Measurements from ENCODE around the gene EGFR. TPM values are rescaled to one million over a fixed set of nuclear protein-coding genes. Genes with fewer than 3 reads are reported as not detected.

The EGFR gene
- polyA plus RNA-seq, 1 donor from 2014 or later, result 0.22 TPM

DNA sequence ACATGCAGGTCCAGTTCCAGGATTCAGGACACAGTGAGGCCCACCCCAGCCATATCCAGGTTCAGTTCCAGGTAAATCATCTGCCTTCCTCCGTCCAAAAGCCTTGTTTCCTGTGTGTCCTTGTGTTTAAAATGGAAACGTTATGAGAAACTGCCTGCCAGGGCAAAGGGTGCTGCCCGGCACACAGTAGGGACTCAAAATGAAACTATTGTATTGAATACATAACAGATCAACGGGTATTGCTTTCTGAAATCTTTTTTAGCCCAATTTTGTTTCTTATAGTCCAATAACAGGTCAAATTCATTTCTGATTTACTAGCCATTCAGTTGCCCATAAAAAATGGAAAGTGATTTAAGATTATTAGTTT lies 115.5 kb downstream of the EGFR start:
- H3K27me3 ChIP-seq (ENCODE audit: insufficient read depth, low read depth, low read length), result no peaks in the 10 kb centered on the region
- no peaks in the 10 kb centered on the region for H3K9me2 ChIP-seq (ENCODE audit: insufficient read depth, low read length)
- no peaks in the 10 kb centered on the region for H3K36me3 ChIP-seq (ENCODE audit: insufficient read depth, low read length)
- H3K79me2 ChIP-seq (replicated peaks; ENCODE audit: insufficient read depth, low read length), result no peaks in the 10 kb centered on the region
- no peaks in the 10 kb centered on the region for H3F3A ChIP-seq (ENCODE audit: insufficient read depth, low read length, poor library complexity, severe bottlenecking)
- no peaks in the 10 kb centered on the region for H4K20me1 ChIP-seq (ENCODE audit: insufficient read depth)
- no peak overlapping the region for H3K4me3 ChIP-seq (ENCODE audit: low read length)
- no peak overlapping the region for H2AFZ ChIP-seq (ENCODE audit: low read depth, low read length)
- no peaks in the 10 kb centered on the region for H3K9me3 ChIP-seq (ENCODE audit: low read length)
- H3K9ac ChIP-seq (ENCODE audit: low read length), result no peak overlapping the region
- no peak overlapping the region for H3K27ac ChIP-seq (ENCODE audit: low read length)
- no peak overlapping the region for H3K4me2 ChIP-seq (ENCODE audit: low read length)
- TF ChIP-seq, protein P1, sequence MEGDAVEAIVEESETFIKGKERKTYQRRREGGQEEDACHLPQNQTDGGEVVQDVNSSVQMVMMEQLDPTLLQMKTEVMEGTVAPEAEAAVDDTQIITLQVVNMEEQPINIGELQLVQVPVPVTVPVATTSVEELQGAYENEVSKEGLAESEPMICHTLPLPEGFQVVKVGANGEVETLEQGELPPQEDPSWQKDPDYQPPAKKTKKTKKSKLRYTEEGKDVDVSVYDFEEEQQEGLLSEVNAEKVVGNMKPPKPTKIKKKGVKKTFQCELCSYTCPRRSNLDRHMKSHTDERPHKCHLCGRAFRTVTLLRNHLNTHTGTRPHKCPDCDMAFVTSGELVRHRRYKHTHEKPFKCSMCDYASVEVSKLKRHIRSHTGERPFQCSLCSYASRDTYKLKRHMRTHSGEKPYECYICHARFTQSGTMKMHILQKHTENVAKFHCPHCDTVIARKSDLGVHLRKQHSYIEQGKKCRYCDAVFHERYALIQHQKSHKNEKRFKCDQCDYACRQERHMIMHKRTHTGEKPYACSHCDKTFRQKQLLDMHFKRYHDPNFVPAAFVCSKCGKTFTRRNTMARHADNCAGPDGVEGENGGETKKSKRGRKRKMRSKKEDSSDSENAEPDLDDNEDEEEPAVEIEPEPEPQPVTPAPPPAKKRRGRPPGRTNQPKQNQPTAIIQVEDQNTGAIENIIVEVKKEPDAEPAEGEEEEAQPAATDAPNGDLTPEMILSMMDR (IDR thresholded peaks at IDR 0.05; ENCODE audit: poor library complexity, severe bottlenecking), result no peak
- TF ChIP-seq EP300 (conservative IDR thresholded peaks at IDR 0.05; ENCODE audit: poor library complexity, severe bottlenecking) (no peak), TAF1 (IDR thresholded peaks at IDR 0.05; ENCODE audit: low read depth) (no peak), SMC3 (conservative IDR thresholded peaks at IDR 0.05; ENCODE audit: poor library complexity) (no peak), RAD21 (conservative IDR thresholded peaks at IDR 0.05) (no peak), POLR2AphosphoS5 (IDR thresholded peaks at IDR 0.05) (no peak), EZH2 (IDR thresholded peaks at IDR 0.05; ENCODE audit: borderline replicate concordance, insufficient read depth, low read length, poor library complexity, severe bottlenecking) (no peak), MXI1 (conservative IDR thresholded peaks at IDR 0.05; ENCODE audit: poor library complexity, severe bottlenecking) (no peak)
- TF ChIP-seq, protein P2, sequence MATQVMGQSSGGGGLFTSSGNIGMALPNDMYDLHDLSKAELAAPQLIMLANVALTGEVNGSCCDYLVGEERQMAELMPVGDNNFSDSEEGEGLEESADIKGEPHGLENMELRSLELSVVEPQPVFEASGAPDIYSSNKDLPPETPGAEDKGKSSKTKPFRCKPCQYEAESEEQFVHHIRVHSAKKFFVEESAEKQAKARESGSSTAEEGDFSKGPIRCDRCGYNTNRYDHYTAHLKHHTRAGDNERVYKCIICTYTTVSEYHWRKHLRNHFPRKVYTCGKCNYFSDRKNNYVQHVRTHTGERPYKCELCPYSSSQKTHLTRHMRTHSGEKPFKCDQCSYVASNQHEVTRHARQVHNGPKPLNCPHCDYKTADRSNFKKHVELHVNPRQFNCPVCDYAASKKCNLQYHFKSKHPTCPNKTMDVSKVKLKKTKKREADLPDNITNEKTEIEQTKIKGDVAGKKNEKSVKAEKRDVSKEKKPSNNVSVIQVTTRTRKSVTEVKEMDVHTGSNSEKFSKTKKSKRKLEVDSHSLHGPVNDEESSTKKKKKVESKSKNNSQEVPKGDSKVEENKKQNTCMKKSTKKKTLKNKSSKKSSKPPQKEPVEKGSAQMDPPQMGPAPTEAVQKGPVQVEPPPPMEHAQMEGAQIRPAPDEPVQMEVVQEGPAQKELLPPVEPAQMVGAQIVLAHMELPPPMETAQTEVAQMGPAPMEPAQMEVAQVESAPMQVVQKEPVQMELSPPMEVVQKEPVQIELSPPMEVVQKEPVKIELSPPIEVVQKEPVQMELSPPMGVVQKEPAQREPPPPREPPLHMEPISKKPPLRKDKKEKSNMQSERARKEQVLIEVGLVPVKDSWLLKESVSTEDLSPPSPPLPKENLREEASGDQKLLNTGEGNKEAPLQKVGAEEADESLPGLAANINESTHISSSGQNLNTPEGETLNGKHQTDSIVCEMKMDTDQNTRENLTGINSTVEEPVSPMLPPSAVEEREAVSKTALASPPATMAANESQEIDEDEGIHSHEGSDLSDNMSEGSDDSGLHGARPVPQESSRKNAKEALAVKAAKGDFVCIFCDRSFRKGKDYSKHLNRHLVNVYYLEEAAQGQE (IDR thresholded peaks at IDR 0.05; ENCODE audit: borderline replicate concordance), result no peak

DNA sequence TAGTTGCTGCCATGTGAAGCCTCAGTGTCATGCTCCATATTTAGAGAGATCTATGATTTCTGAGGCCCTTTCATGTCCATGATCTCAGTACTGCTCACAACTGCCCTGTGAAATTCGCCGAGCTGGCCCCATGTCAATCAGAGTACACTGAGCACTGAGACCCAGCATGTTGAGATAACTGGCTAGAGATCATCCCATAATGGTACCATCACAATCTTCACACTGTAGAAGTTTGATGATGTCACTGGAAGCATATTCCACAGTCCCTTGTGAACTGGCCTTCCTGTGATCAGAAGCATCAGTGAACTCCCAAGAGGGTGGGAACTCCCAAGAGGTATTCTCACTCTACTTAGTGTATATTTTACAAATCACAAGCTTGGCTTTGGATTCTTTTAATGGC lies 116.0 kb downstream of the EGFR start:
- no peaks in the 10 kb centered on the region for H3K9me3 ChIP-seq (ENCODE audit: low read length)
- no peak overlapping the region for H3K4me3 ChIP-seq (ENCODE audit: low read length)
- no peaks in the 10 kb centered on the region for H3K9me2 ChIP-seq (ENCODE audit: insufficient read depth, low read length)
- no peaks in the 10 kb centered on the region for H3K79me2 ChIP-seq (replicated peaks; ENCODE audit: insufficient read depth, low read length)
- H3K9ac ChIP-seq (ENCODE audit: low read length), result no peak overlapping the region
- no peaks in the 10 kb centered on the region for H3K27me3 ChIP-seq (ENCODE audit: insufficient read depth, low read depth, low read length)
- H3F3A ChIP-seq (ENCODE audit: insufficient read depth, low read length, poor library complexity, severe bottlenecking), result no peaks in the 10 kb centered on the region
- no peaks in the 10 kb centered on the region for H4K20me1 ChIP-seq (ENCODE audit: insufficient read depth)
- H3K4me2 ChIP-seq (ENCODE audit: low read length), result no peak overlapping the region
- H3K27ac ChIP-seq (ENCODE audit: low read length), result no peak overlapping the region
- TF ChIP-seq, protein P2 (IDR thresholded peaks at IDR 0.05; ENCODE audit: borderline replicate concordance), result no peak
- TF ChIP-seq, protein P1 (IDR thresholded peaks at IDR 0.05; ENCODE audit: poor library complexity, severe bottlenecking), result no peak
- TF ChIP-seq SMC3 (conservative IDR thresholded peaks at IDR 0.05; ENCODE audit: poor library complexity) (no peak), EZH2 (IDR thresholded peaks at IDR 0.05; ENCODE audit: borderline replicate concordance, insufficient read depth, low read length, poor library complexity, severe bottlenecking) (no peak), EP300 (conservative IDR thresholded peaks at IDR 0.05; ENCODE audit: poor library complexity, severe bottlenecking) (no peak), RAD21 (conservative IDR thresholded peaks at IDR 0.05) (no peak), TAF1 (IDR thresholded peaks at IDR 0.05; ENCODE audit: low read depth) (no peak), MXI1 (conservative IDR thresholded peaks at IDR 0.05; ENCODE audit: poor library complexity, severe bottlenecking) (no peak), POLR2AphosphoS5 (IDR thresholded peaks at IDR 0.05) (no peak)
- no peaks in the 10 kb centered on the region for H3K36me3 ChIP-seq (ENCODE audit: insufficient read depth, low read length)
- H2AFZ ChIP-seq (ENCODE audit: low read depth, low read length), result no peak overlapping the region

Measured in neural cell (in vitro differentiated cells).